Thyroid gland (tissue), 4 donors: ENCODE data around the gene PTPRE.

Source experiments
- CTCF ChIP-seq, 6 experiments: fragments of 200-600 bp in 3 of 6; fragments of 450-650 bp in 3 of 6; sonication (generic) in 3 of 6; IDR thresholded peaks; one replicate each; pipeline ENCODE4 v1.5.1; 2016 to 2019; ENCODE audit warnings: antibody characterized with exemption in 6 of 6, mild to moderate bottlenecking in 2 of 6, inconsistent platforms in 1 of 6, moderate library complexity in 1 of 6
- POLR2A ChIP-seq, 2 donors: fragments of 450-650 bp; IDR thresholded peaks; one replicate each; pipeline ENCODE4 v1.6.1; 2017; ENCODE audit warnings: antibody characterized with exemption in 2 of 2, mild to moderate bottlenecking in 2 of 2, moderate library complexity in 1 of 2

- TF ChIP-seq POLR2A (IDR thresholded peaks at IDR 0.05) (no peak), CTCF (IDR thresholded peaks at IDR 0.05) (no peak)
Measured at GRCh38 chr10:128065881-128066534, 159.1 kb downstream of the PTPRE start.
